Stimulated activated CD8-positive, alpha-beta memory T cell treated with anti-CD3 and anti-CD28 coated beads, Interleukin-4, amount 100 ng/mL, for 24 hours (primary cell): ENCODE results near the gene NBPF10.
"Not testable (repeated sequence)": the region's sequence is repeated elsewhere in the genome, so short reads cannot be mapped to it uniquely, and the experiment has no call there.

ENCODE experiments used
- DNase-seq: peaks from one replicate; pipeline ENCODE4 v3.0.0-alpha.2; 2020; ENCODE audit warnings: low read depth

Gene NBPF10

GRCh38 chr1:146144465-146144864 is at the start of gene NBPF10:
Gene NBPF10, minus strand, starts transcription at chr1:146144804. Its CDS starts 35 bp downstream, at chr1:146144769.
- not testable (repeated sequence) for DNase-seq

- not testable (repeated sequence) for DNase-seq
Measured at GRCh38 chr1:146174531-146174930, 29.9 kb upstream of the NBPF10 start.

GRCh38 chr1:146167740-146168139 is 23.1 kb upstream of the NBPF10 start:
- DNase-seq, result not testable (repeated sequence)

DNA sequence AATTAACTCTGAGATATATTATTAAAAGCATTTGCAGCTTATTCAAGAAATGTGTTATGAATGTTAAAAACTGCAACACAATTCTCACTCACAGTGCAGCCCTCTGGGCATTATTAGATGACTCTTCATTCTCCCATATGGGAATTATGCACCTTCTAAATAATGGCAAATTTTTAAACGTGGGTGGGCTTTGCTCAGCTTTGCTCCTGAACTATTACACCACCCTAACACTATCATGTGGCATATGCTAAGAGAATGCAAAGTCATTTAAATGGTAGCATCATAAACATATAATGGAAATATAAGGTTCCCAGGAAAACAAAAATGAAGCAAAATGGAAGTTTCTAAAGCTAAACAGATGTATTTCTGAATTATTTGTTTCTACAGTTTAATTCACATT is 22.7 kb upstream of the NBPF10 start:
- DNase-seq, result not testable (repeated sequence)
